Heart right ventricle (tissue), 16 donors: Measurements from ENCODE around the gene SYNJ1. TPM values are rescaled to one million over a fixed set of nuclear protein-coding genes. Genes with fewer than 3 reads are reported as not detected.

Experiments used
- ATAC-seq, 8 donors: fragments of 200-7000 bp; cut with Tn5 transposase; one replicate each; pipeline ENCODE4 v1.9.1; 2020; ENCODE audit warnings: mild to moderate bottlenecking in 8 of 8, moderate library complexity in 8 of 8, moderate number of reproducible peaks in 1 of 8
- DNase-seq, 2 donors: peaks; one replicate each; pipeline ENCODE4 v3.0.0-alpha.2; 2020
- H3K27ac ChIP-seq, 10 donors: fragments of 200-600 bp; sonication (generic) in 2 of 10; one replicate each; pipeline versions ENCODE4 v1.5.0 to v1.8.0; 2020 to 2022; ENCODE audit warnings: mild to moderate bottlenecking in 3 of 10
- H3K27me3 ChIP-seq, 7 donors: fragments of 200-600 bp; one replicate each; pipeline ENCODE4 v1.8.0; 2021 to 2022; ENCODE audit warnings: mild to moderate bottlenecking in 2 of 7
- H3K36me3 ChIP-seq, 9 donors: fragments of 200-600 bp; sonication (generic) in 1 of 9; one replicate each; pipeline versions ENCODE4 v1.5.0 to v1.8.0; 2020 to 2022; ENCODE audit warnings: mild to moderate bottlenecking in 2 of 9
- H3K4me1 ChIP-seq, 9 donors: fragments of 200-600 bp; sonication (generic) in 1 of 9; one replicate each; pipeline versions ENCODE4 v1.5.0 to v1.8.0; 2020 to 2022; ENCODE audit warnings: mild to moderate bottlenecking in 4 of 9
- H3K4me3 ChIP-seq, 10 donors: fragments of 200-600 bp; sonication (generic) in 2 of 10; one replicate each; pipeline versions ENCODE4 v1.5.0 to v1.8.0; 2020 to 2022; ENCODE audit warnings: mild to moderate bottlenecking in 7 of 10, moderate library complexity in 2 of 10
- H3K9me3 ChIP-seq, 11 donors: fragments of 200-600 bp in 10 of 11; sonication (generic) in 2 of 11; one replicate each; pipeline versions ENCODE4 v1.5.0 to v1.8.0; 2013 to 2022; ENCODE audit warnings: mild to moderate bottlenecking in 2 of 11, control low read depth in 1 of 11, moderate library complexity in 1 of 11
- CTCF ChIP-seq, 9 donors: fragments of 200-600 bp; sonication (generic) in 2 of 9; IDR thresholded peaks; one replicate each; pipeline versions ENCODE4 v1.5.0 to v1.8.0; 2021 to 2022; ENCODE audit warnings: antibody characterized with exemption in 9 of 9, mild to moderate bottlenecking in 5 of 9, moderate library complexity in 1 of 9
- WGBS, 2 donors: extraction: QIAGEN DNeasy Blood & Tissue Kit; methylation state at CpG; one replicate each; pipeline ENCODE4 v1.1.7; 2013; ENCODE audit warnings: inconsistent platforms in 1 of 2; 5-methylcytosine and 5-hydroxymethylcytosine counted together
- intact Hi-C, 10 donors: fragments of 100-400 bp; cut with DNase I; formaldehyde crosslinking; loops; one replicate each; pipeline versions ENCODE4 v1.11.1 to v1.14.2; 2022
- polyA plus RNA-seq, 2 donors: library from polyadenylated mRNA; stranded (reverse); fragments of 200-250 nt; gene quantifications; one replicate each; pipeline ENCODE4 v1.2.3, GENCODE V29; 2013
- total RNA-seq, 10 donors: library from RNA; stranded (reverse); fragmentation: NEBNext Ultra II Directional in 3 of 10; extraction: Animal tissue kit (Norgen Biotek cat#: 25700) in 3 of 10; gene quantifications; one replicate each; pipeline versions ENCODE4 v1.2.1 to v1.2.4, GENCODE V29; 2021 to 2023
- donor health status: Arrhythmogenic right ventricular cardiomyopathy.
- donor health status: ischemic (EF 13 %, LVEDD 7.1; RV severe dilation, severe dysfunction).
- donor health status: healthy with polysubstance abuse.
- donor health status: DM: no; HTN: yes; CAD: no.
- donor health status: DM: no; HTN: no; CAD: no.
- donor health status: ischemic (EF 25% LVEDD 6.9; RV normal size, moderate dysfunction).
- donor health status: ischemic (EF 25% LVEDD 5.7; RV mildly dilated, moderate dysfunction).
- donor health status: healthy.
- donor health status: DM: yes; HTN: yes; CAD: no.
- donor health status: Ischemic cardiomyopathy.
- donor health status: ischemic (EF 35%, LVEDD 5.7; RV mildly dilated, moderate dysfunction).
- donor health status: nonischemic (EF 11% LVEDD 7.7; RV severe dilation, severe dysfunction).
- donor health status: DM: yes; HTN: yes; CAD: no.
- donor health status: PGD.
- donor health status: ischemic (EF 29% LVEDD 5.4; RV normal size, mild dysfunction).
- donor health status: nonischemic (EF 23%, LVEDD 6.1; RV moderate dilation, normal function).

The SYNJ1 gene
- total and polyA plus RNA-seq, 12 donors, result 5.0 to 15.6 (median 11.8) TPM

- ATAC-seq (peak in 1 of 8 donors; percentile 36), DNase-seq (no peak)
- H3K4me3 ChIP-seq, result no peak overlapping the region
- no peak for TF ChIP-seq CTCF (IDR thresholded peaks at IDR 0.05)
- peaks cover 0 to 5% (median 0%) of the 10 kb centered on the region in 9 donors for H3K36me3 ChIP-seq
- WGBS, 2 donors, result 89 to 92% methylated on average over 8 of the region's 8 CpGs
- peaks cover 0 to 2% (median 0%) of the 10 kb centered on the region in 9 donors for H3K4me1 ChIP-seq
- H3K9me3 ChIP-seq, result no peaks in the 10 kb centered on the region
- no peaks in the 10 kb centered on the region for H3K27me3 ChIP-seq
- no peak overlapping the region for H3K27ac ChIP-seq
- intact Hi-C loops, result no loop called here
Measured at GRCh38 chr21:32584472-32584871, 143.3 kb downstream of the SYNJ1 start.

GRCh38 chr21:32581732-32582131, 146.1 kb downstream of the SYNJ1 start:
- H3K36me3 ChIP-seq, result peaks cover 0 to 23% (median 0%) of the 10 kb centered on the region in 9 donors
- intact Hi-C loops, result no loop called here
- TF ChIP-seq CTCF (IDR thresholded peaks at IDR 0.05), result no peak
- DNase-seq (no peak), ATAC-seq (no peak)
- H3K27me3 ChIP-seq, result no peaks in the 10 kb centered on the region
- 93 to 96% methylated on average over 13 of the region's 13 CpGs for WGBS, 2 donors
- H3K4me3 ChIP-seq, result no peak overlapping the region
- H3K4me1 ChIP-seq, result peaks cover 0 to 4% (median 0%) of the 10 kb centered on the region in 9 donors
- no peak overlapping the region for H3K27ac ChIP-seq
- no peaks in the 10 kb centered on the region for H3K9me3 ChIP-seq

GRCh38 chr21:32580949-32581348, 146.9 kb downstream of the SYNJ1 start:
- no peaks in the 10 kb centered on the region for H3K27me3 ChIP-seq
- ATAC-seq (no peak), DNase-seq (no peak)
- no peak for TF ChIP-seq CTCF (IDR thresholded peaks at IDR 0.05)
- intact Hi-C loops, result no loop called here
- H3K4me1 ChIP-seq, result peaks cover 0 to 4% (median 0%) of the 10 kb centered on the region in 9 donors
- no peaks in the 10 kb centered on the region for H3K9me3 ChIP-seq
- H3K27ac ChIP-seq, result no peak overlapping the region
- WGBS, 2 donors, result 89 to 95% methylated on average over 13 of the region's 13 CpGs
- peaks cover 0 to 20% (median 0%) of the 10 kb centered on the region in 9 donors for H3K36me3 ChIP-seq
- no peak overlapping the region for H3K4me3 ChIP-seq

Other genes starting within 250 kb of the SYNJ1 start
- gene TCP10L, start 142.5 kb downstream of the SYNJ1 start, total RNA-seq, result 1 to 10 TPM; 1.4 to 3.8 (median 2.0) TPM
- gene TCP10L, start 142.5 kb downstream of the SYNJ1 start, polyA plus RNA-seq, result 1 to 10 TPM; 2.4 to 2.5 TPM
- gene CFAP298, start 115.6 kb downstream of the SYNJ1 start, total RNA-seq, result 10 to 100 TPM; 15.8 to 23.7 (median 21.6) TPM
- gene CFAP298, start 115.6 kb downstream of the SYNJ1 start, polyA plus RNA-seq, result 10 to 100 TPM; 30.6 to 40.6 TPM
- gene PAXBP1, start 43.7 kb upstream of the SYNJ1 start, total RNA-seq, result 10 to 100 TPM in 7 of 10 donors, 1 to 10 TPM in 3; 7.4 to 16.9 (median 10.5) TPM
- gene PAXBP1, start 43.7 kb upstream of the SYNJ1 start, polyA plus RNA-seq, result 10 to 100 TPM in 1 of 2 donors, 1 to 10 TPM in 1; 7.0 to 34.1 TPM